Liver (tissue), 9 donors: ENCODE measurements around the gene KIF26A. TPM values are rescaled to one million over a fixed set of nuclear protein-coding genes. Genes with fewer than 3 reads are reported as not detected.

Source experiments
- DNase-seq: peaks from one replicate; pipeline ENCODE4 v3.0.0-alpha.2; 2017; ENCODE audit warnings: low spot score
- H3K27ac ChIP-seq, 2 donors: one replicate each; pipeline ENCODE4 v1.7.0; 2013; ENCODE audit warnings: inconsistent platforms in 2 of 2, low read length in 2 of 2, control low read depth in 1 of 2, low read depth in 1 of 2, mild to moderate bottlenecking in 1 of 2
- H3K27me3 ChIP-seq, 4 donors: one replicate each; pipeline versions ENCODE4 v1.6.1 to v1.7.0; 2013; ENCODE audit warnings: low read length in 3 of 4, inconsistent platforms in 1 of 4, mild to moderate bottlenecking in 1 of 4, moderate library complexity in 1 of 4; ENCODE audit not compliant: control insufficient read depth in 4 of 4, insufficient read depth in 4 of 4
- H3K36me3 ChIP-seq, 4 donors: one replicate each; pipeline versions ENCODE4 v1.6.1 to v1.7.0; 2013; ENCODE audit warnings: low read length in 3 of 4, mild to moderate bottlenecking in 3 of 4, low read depth in 1 of 4, moderate library complexity in 1 of 4; ENCODE audit not compliant: control insufficient read depth in 4 of 4, insufficient read depth in 3 of 4
- H3K4me1 ChIP-seq, 4 donors: one replicate each; pipeline versions ENCODE4 v1.6.1 to v1.7.0; 2013; ENCODE audit warnings: low read length in 3 of 4, mild to moderate bottlenecking in 3 of 4, moderate library complexity in 1 of 4; ENCODE audit not compliant: control insufficient read depth in 4 of 4, insufficient read depth in 4 of 4
- H3K4me3 ChIP-seq, 3 donors: one replicate each; pipeline versions ENCODE4 v1.6.1 to v1.7.0; 2013; ENCODE audit warnings: low read length in 3 of 3, control low read depth in 1 of 3, low read depth in 1 of 3, mild to moderate bottlenecking in 1 of 3
- H3K9ac ChIP-seq, 2 donors: one replicate each; pipeline ENCODE4 v1.7.0; 2013; ENCODE audit warnings: low read length in 2 of 2, mild to moderate bottlenecking in 2 of 2, moderate library complexity in 2 of 2, control low read depth in 1 of 2, low read depth in 1 of 2
- H3K9me3 ChIP-seq, 4 donors: one replicate each; pipeline versions ENCODE4 v1.6.1 to v1.7.0; 2013; ENCODE audit warnings: low read length in 3 of 4; ENCODE audit not compliant: control insufficient read depth in 4 of 4
- CTCF ChIP-seq: fragments of 150-350 bp; IDR thresholded peaks from 2 replicates; pipeline ENCODE4 v1.5.1; 2017; ENCODE audit warnings: improper control_type of control experiment, low read depth, low read length; ENCODE audit not compliant: missing input control
- EGR1 ChIP-seq, 2 donors: IDR thresholded peaks; 2 replicates each; pipeline ENCODE4 v1.6.1; 2016 to 2018; ENCODE audit warnings: antibody characterized with exemption in 2 of 2, low read depth in 2 of 2
- FOXA1 ChIP-seq: IDR thresholded peaks from 2 replicates; pipeline ENCODE4 v1.6.1; 2016; ENCODE audit warnings: antibody characterized with exemption
- FOXA2 ChIP-seq: IDR thresholded peaks from 2 replicates; pipeline ENCODE4 v1.6.1; 2016; ENCODE audit warnings: antibody characterized with exemption
- GABPA ChIP-seq, 2 donors: IDR thresholded peaks in 1 of 2; conservative IDR thresholded peaks in 1 of 2; 2 replicates each; pipeline ENCODE4 v1.6.1; 2016; ENCODE audit warnings: antibody characterized with exemption in 2 of 2, mild to moderate bottlenecking in 1 of 2, moderate library complexity in 1 of 2
- HNF4A ChIP-seq, 2 donors: conservative IDR thresholded peaks; 2 replicates each; pipeline ENCODE4 v1.6.1; 2016; ENCODE audit warnings: antibody characterized with exemption in 2 of 2, mild to moderate bottlenecking in 2 of 2
- HNF4G ChIP-seq: IDR thresholded peaks from 2 replicates; pipeline ENCODE4 v1.6.1; 2016; ENCODE audit warnings: antibody characterized with exemption
- JUND ChIP-seq, 2 donors: IDR thresholded peaks; 2 replicates each; pipeline ENCODE4 v1.6.1; 2016; ENCODE audit warnings: antibody characterized with exemption in 2 of 2
- NR2F2 ChIP-seq: IDR thresholded peaks from 2 replicates; pipeline ENCODE4 v1.6.1; 2016; ENCODE audit warnings: antibody characterized with exemption
- REST ChIP-seq: IDR thresholded peaks from 2 replicates; pipeline ENCODE4 v1.6.1; 2016; ENCODE audit warnings: antibody characterized with exemption, mild to moderate bottlenecking
- RXRA ChIP-seq, 2 donors: IDR thresholded peaks; 2 replicates each; pipeline ENCODE4 v1.6.1; 2017 to 2018; ENCODE audit warnings: antibody characterized with exemption in 2 of 2, mild to moderate bottlenecking in 1 of 2
- SP1 ChIP-seq: IDR thresholded peaks from 2 replicates; pipeline ENCODE4 v1.6.1; 2018; ENCODE audit warnings: antibody characterized with exemption, mild to moderate bottlenecking
- TAF1 ChIP-seq: conservative IDR thresholded peaks from 2 replicates; pipeline ENCODE4 v1.6.1; 2016; ENCODE audit warnings: antibody characterized with exemption, mild to moderate bottlenecking
- YY1 ChIP-seq: IDR thresholded peaks from 2 replicates; pipeline ENCODE4 v1.6.1; 2016; ENCODE audit warnings: antibody characterized with exemption, mild to moderate bottlenecking
- WGBS: extraction: QIAGEN DNeasy Blood & Tissue Kit; methylation state at CpG from one replicate; pipeline ENCODE4 v1.1.7; 2013; 5-methylcytosine and 5-hydroxymethylcytosine counted together
- polyA plus RNA-seq, 2 donors: library from polyadenylated mRNA; stranded (reverse) in 1 of 2; unstranded in 1 of 2; fragments of 200-250 nt in 1 of 2; fragments of >200 nt in 1 of 2; fragmentation: Nextera tagmentation in 1 of 2; extraction: Ambion mirVana in 1 of 2; gene quantifications; one replicate each; pipeline versions ENCODE4 v1.2.1 to v1.2.3, GENCODE V29; 2013 to 2015
- total RNA-seq, 2 donors: library from RNA; depleted of rRNA; stranded (reverse); fragments of >200 nt; gene quantifications; one replicate each; pipeline ENCODE4 v1.2.3, GENCODE V29; 2014
- TF ChIP-seq, protein P1 (sequence below): IDR thresholded peaks from 2 replicates; pipeline ENCODE4 v1.6.1; 2016; ENCODE audit warnings: antibody characterized with exemption
- TF ChIP-seq, protein P2 (sequence below): IDR thresholded peaks from 2 replicates; pipeline ENCODE4 v1.6.1; 2016; ENCODE audit warnings: antibody characterized with exemption
- donor health status: healthy.
- donor health status: healthy.
- donor health status: healthy.
- donor health status: healthy.
- donor health status: healthy.

The KIF26A gene
- total and polyA plus RNA-seq, 4 donors: 0.07 to 10.2 (median 1.3) TPM

- no peaks in the 10 kb centered on the region for H3K9me3 ChIP-seq
- no peak for DNase-seq
- H3K27ac ChIP-seq: no peak overlapping the region
- H3K27me3 ChIP-seq: no peaks in the 10 kb centered on the region
- TF ChIP-seq, protein P1, sequence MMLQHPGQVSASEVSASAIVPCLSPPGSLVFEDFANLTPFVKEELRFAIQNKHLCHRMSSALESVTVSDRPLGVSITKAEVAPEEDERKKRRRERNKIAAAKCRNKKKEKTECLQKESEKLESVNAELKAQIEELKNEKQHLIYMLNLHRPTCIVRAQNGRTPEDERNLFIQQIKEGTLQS: no peak
- TF ChIP-seq FOXA1: no peak
- TF ChIP-seq CTCF: no peak
- TF ChIP-seq YY1: no peak
- TF ChIP-seq TAF1: no peak
- no peak for TF ChIP-seq HNF4A (conservative IDR thresholded peaks at IDR 0.05)
- no peak for TF ChIP-seq REST
- no peak for TF ChIP-seq RXRA (IDR thresholded peaks at IDR 0.05)
- TF ChIP-seq EGR1 (IDR thresholded peaks at IDR 0.05; ENCODE audit: low read depth in 2 of 2): no peak
- WGBS: 69% methylated on average over 26 of the region's 26 CpGs
- H3K36me3 ChIP-seq: peaks cover 0 to 12% (median 1%) of the 10 kb centered on the region in 4 donors
- peaks cover 0 to 2% (median 0%) of the 10 kb centered on the region in 4 donors for H3K4me1 ChIP-seq
- H3K9ac ChIP-seq: no peak overlapping the region
- H3K4me3 ChIP-seq: no peak overlapping the region
Observed at GRCh38 chr14:104108570-104109541, 29.5 kb upstream of the KIF26A start.

DNA sequence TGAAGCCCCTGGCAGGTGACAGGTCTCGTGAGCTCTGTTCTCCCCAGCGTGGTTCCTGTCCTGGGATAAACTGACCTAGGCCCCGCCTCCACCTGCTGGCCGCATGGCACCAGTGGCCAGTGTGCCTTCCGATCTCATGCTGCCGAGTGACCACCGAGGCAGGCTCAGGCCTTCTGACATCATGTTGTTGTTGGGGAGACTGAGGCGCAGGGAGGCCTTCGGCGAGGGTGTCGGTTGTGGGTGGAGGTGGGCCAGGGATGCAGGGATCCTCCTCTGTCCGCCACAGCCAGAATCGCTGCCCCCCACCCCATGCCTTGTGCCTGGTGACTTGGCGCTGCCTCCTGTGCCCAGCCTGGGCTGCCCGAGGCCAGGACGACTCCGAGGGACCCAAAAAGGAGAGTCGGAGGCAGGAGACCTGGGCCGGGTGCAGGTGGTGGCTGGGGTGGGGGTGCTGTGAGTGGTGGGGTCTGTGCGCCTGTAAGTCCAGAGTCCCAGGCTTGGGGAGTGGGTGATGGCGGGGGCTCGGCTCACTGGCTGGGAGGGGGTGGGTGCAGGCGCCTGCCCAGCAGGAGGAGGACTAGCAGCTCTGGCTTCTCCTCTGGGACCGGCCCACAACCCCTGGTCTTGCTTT is 28.5 kb upstream of the KIF26A start:
- H3K4me3 ChIP-seq: no peak overlapping the region
- no peak for DNase-seq
- peaks cover 0 to 12% (median 1%) of the 10 kb centered on the region in 4 donors for H3K36me3 ChIP-seq
- no peak overlapping the region for H3K9ac ChIP-seq
- H3K27me3 ChIP-seq: no peaks in the 10 kb centered on the region
- 91% methylated on average over 24 of the region's 24 CpGs for WGBS
- no peaks in the 10 kb centered on the region for H3K9me3 ChIP-seq
- peaks cover 0 to 2% (median 0%) of the 10 kb centered on the region in 4 donors for H3K4me1 ChIP-seq
- H3K27ac ChIP-seq: no peak overlapping the region
- no peak for TF ChIP-seq GABPA (IDR thresholded peaks at IDR 0.05 in 1 of 2, conservative IDR thresholded peaks at IDR 0.05 in 1 of 2)
- TF ChIP-seq, protein P2, sequence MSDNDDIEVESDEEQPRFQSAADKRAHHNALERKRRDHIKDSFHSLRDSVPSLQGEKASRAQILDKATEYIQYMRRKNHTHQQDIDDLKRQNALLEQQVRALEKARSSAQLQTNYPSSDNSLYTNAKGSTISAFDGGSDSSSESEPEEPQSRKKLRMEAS: no peak
- TF ChIP-seq HNF4A (conservative IDR thresholded peaks at IDR 0.05): no peak
- TF ChIP-seq EGR1 (IDR thresholded peaks at IDR 0.05; ENCODE audit: low read depth in 2 of 2): no peak
- no peak for TF ChIP-seq TAF1
- TF ChIP-seq FOXA2: no peak
- TF ChIP-seq, protein P1: no peak
- no peak for TF ChIP-seq HNF4G
- no peak for TF ChIP-seq JUND (IDR thresholded peaks at IDR 0.05)
- no peak for TF ChIP-seq YY1
- no peak for TF ChIP-seq CTCF
- no peak for TF ChIP-seq SP1
- TF ChIP-seq REST: no peak
- TF ChIP-seq RXRA (IDR thresholded peaks at IDR 0.05): no peak
- no peak for TF ChIP-seq FOXA1
- no peak for TF ChIP-seq NR2F2
